SK-N-SH treated with all-trans-retinoic acid at 6 μM for 48 hours (cell line): Measurements from ENCODE around the gene SERPINF2.
"Not testable (repeated sequence)": the region's sequence is repeated elsewhere in the genome, so short reads cannot be mapped to it uniquely, and the experiment has no call there.

Experiments
- ATAC-seq: fragments of 200-7000 bp; cut with Tn5 transposase; 3 replicates; pipeline ENCODE4 v1.9.1; 2020; ENCODE audit warnings: mild to moderate bottlenecking, moderate library complexity
- CSDC2 ChIP-seq: fragments of 250-450 bp; sonication (Bioruptor Pico); IDR thresholded peaks from 2 replicates; pipeline ENCODE4 v1.5.0; 2020; ENCODE audit warnings: mild to moderate bottlenecking, moderate library complexity
- ESRRG ChIP-seq: fragments of 250-450 bp; sonication (Bioruptor Pico); IDR thresholded peaks from 2 replicates; pipeline ENCODE4 v1.6.1; 2021; ENCODE audit warnings: mild to moderate bottlenecking
- GLIS3 ChIP-seq: fragments of 250-450 bp; sonication (Bioruptor Pico); IDR thresholded peaks from 2 replicates; pipeline ENCODE4 v1.5.0; 2020; ENCODE audit warnings: mild to moderate bottlenecking, moderate library complexity
- ISL1 ChIP-seq: fragments of 250-450 bp; sonication (Bioruptor Pico); IDR thresholded peaks from 2 replicates; pipeline ENCODE4 v2.1.2; 2022; ENCODE audit warnings: mild to moderate bottlenecking, moderate library complexity
- PPARA ChIP-seq: fragments of 250-450 bp; sonication (Bioruptor Pico); IDR thresholded peaks from 2 replicates; pipeline ENCODE4 v1.5.0; 2020; ENCODE audit warnings: mild to moderate bottlenecking, borderline replicate concordance
- RARB ChIP-seq: fragments of 250-450 bp; sonication (Bioruptor Pico); IDR thresholded peaks from 2 replicates; pipeline ENCODE4 v1.8.0; 2021; ENCODE audit warnings: mild to moderate bottlenecking, moderate library complexity
- ZFP3 ChIP-seq: fragments of 250-450 bp; sonication (Bioruptor Pico); IDR thresholded peaks from 2 replicates; pipeline ENCODE4 v1.5.0; 2020; ENCODE audit warnings: mild to moderate bottlenecking, moderate library complexity
- ZFP30 ChIP-seq: fragments of 450-650 bp; formaldehyde crosslinking; IDR thresholded peaks from 2 replicates; pipeline ENCODE4 v1.5.0; 2022; ENCODE audit warnings: mild to moderate bottlenecking, moderate library complexity
- ZNF70 ChIP-seq: fragments of 450-650 bp; formaldehyde crosslinking; IDR thresholded peaks from 2 replicates; pipeline ENCODE4 v1.5.0; 2020; ENCODE audit warnings: mild to moderate bottlenecking, moderate library complexity
- ZNF8 ChIP-seq: fragments of 450-650 bp; formaldehyde crosslinking; IDR thresholded peaks from 2 replicates; pipeline ENCODE4 v1.5.0; 2020; ENCODE audit warnings: mild to moderate bottlenecking, moderate library complexity
- TF ChIP-seq, protein P1 (sequence below): fragments of 250-450 bp; sonication (Bioruptor Pico); IDR thresholded peaks from 2 replicates; pipeline ENCODE4 v1.5.1; 2021; ENCODE audit warnings: mild to moderate bottlenecking, moderate library complexity
- TF ChIP-seq, protein P2 (sequence below): fragments of 250-450 bp; sonication (Bioruptor Pico); IDR thresholded peaks from 2 replicates; pipeline ENCODE4 v1.8.0; 2020; ENCODE audit warnings: mild to moderate bottlenecking, moderate library complexity, borderline replicate concordance
- TF ChIP-seq, protein P3 (sequence below): fragments of 250-450 bp; sonication (Bioruptor Pico); IDR thresholded peaks from 2 replicates; pipeline ENCODE4 v1.8.0; 2021; ENCODE audit warnings: low read depth, mild to moderate bottlenecking, moderate library complexity, borderline replicate concordance
- TF ChIP-seq, protein P4 (sequence below): fragments of 250-450 bp; sonication (Bioruptor Pico); IDR thresholded peaks from 2 replicates; pipeline ENCODE4 v1.5.1; 2020; ENCODE audit warnings: low read depth, mild to moderate bottlenecking, moderate library complexity

The SERPINF2 gene

DNA sequence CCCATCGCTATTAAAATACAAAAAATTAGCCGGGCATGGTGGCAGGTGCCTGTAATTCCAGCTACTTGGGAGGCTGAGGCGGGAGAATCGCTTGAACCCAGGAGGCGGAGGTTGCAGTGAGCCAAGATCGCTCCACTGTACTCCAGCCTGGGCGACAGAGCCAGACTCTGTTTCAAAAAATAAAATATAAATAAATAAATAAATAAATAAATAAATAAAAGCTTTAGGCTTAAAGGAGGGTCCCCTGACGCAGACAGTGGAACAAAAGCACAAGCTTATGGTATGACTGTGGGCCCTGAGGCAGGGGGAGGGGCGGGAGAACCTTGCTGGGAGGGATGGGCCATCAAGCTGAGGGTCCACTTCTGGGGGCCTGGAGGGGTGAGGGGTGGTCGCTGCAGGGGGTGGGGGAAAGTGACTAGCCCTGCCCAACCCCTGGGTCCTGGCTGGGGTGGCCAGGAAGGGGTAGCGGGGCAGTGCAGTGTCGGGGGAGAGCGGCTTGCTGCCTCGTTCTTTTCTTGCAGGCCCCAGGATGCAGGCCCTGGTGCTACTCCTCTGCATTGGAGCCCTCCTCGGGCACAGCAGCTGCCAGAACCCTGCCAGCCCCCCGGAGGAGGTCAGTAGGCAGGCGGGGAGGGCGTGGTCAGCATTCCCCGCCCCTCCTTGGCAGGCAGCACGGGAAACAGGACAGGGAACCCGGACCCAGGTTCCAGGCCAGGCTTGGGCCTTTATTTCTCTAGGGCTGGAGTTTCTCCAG, 23.9 kb downstream of the SERPINF2 start:
- TF ChIP-seq ZFP30 (CRISPR knock-in tag): no peak
- TF ChIP-seq ZNF70 (CRISPR knock-in tag): no peak
- ATAC-seq: no peak

DNA sequence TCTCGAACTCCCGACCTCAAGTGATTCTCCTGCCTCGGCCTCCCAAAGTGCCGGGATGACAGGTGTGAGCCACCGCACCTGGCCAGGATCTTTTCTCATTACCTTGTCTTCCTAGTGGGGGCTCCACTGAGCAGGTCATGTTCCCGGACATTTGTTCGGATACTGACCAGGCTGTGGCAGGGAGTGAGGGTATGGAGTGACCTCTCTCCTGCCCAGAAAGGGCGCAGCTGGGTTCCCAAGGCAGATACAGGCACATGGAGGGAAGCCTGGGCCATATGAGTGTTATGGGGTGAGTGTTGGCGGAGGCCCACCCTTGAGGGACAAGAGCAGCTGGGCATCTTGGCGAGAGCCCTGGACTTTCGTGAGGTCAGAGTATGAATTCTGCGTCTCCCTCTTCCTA, 24.7 kb downstream of the SERPINF2 start:
- no peak for ATAC-seq
- TF ChIP-seq ZNF70 (CRISPR knock-in tag): no peak
- TF ChIP-seq, protein P1, sequence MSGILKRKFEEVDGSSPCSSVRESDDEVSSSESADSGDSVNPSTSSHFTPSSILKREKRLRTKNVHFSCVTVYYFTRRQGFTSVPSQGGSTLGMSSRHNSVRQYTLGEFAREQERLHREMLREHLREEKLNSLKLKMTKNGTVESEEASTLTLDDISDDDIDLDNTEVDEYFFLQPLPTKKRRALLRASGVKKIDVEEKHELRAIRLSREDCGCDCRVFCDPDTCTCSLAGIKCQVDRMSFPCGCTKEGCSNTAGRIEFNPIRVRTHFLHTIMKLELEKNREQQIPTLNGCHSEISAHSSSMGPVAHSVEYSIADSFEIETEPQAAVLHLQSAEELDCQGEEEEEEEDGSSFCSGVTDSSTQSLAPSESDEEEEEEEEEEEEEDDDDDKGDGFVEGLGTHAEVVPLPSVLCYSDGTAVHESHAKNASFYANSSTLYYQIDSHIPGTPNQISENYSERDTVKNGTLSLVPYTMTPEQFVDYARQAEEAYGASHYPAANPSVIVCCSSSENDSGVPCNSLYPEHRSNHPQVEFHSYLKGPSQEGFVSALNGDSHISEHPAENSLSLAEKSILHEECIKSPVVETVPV (CRISPR knock-in tag): no peak
- no peak for TF ChIP-seq CSDC2 (CRISPR knock-in tag)
- TF ChIP-seq ISL1 (CRISPR knock-in tag): no peak
- TF ChIP-seq, protein P2, sequence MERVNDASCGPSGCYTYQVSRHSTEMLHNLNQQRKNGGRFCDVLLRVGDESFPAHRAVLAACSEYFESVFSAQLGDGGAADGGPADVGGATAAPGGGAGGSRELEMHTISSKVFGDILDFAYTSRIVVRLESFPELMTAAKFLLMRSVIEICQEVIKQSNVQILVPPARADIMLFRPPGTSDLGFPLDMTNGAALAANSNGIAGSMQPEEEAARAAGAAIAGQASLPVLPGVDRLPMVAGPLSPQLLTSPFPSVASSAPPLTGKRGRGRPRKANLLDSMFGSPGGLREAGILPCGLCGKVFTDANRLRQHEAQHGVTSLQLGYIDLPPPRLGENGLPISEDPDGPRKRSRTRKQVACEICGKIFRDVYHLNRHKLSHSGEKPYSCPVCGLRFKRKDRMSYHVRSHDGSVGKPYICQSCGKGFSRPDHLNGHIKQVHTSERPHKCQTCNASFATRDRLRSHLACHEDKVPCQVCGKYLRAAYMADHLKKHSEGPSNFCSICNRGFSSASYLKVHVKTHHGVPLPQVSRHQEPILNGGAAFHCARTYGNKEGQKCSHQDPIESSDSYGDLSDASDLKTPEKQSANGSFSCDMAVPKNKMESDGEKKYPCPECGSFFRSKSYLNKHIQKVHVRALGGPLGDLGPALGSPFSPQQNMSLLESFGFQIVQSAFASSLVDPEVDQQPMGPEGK (CRISPR knock-in tag): no peak
- TF ChIP-seq RARB (CRISPR knock-in tag): no peak
- no peak for TF ChIP-seq PPARA (CRISPR knock-in tag)
- TF ChIP-seq ZFP3 (CRISPR knock-in tag): no peak
- TF ChIP-seq, all 23 proteins: peak for 0

DNA sequence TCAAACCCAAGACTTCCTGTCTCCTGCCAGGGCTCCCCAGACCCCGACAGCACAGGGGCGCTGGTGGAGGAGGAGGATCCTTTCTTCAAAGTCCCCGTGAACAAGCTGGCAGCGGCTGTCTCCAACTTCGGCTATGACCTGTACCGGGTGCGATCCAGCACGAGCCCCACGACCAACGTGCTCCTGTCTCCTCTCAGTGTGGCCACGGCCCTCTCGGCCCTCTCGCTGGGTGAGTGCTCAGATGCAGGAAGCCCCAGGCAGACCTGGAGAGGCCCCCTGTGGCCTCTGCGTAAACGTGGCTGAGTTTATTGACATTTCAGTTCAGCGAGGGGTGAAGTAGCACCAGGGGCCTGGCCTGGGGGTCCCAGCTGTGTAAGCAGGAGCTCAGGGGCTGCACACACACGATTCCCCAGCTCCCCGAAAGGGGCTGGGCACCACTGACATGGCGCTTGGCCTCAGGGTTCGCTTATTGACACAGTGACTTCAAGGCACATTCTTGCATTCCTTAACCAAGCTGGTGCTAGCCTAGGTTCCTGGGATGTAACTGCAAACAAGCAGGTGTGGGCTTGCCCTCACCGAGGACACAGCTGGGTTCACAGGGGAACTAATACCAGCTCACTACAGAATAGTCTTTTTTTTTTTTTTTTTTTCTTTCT, 27.3 kb downstream of the SERPINF2 start:
- TF ChIP-seq, protein P3, sequence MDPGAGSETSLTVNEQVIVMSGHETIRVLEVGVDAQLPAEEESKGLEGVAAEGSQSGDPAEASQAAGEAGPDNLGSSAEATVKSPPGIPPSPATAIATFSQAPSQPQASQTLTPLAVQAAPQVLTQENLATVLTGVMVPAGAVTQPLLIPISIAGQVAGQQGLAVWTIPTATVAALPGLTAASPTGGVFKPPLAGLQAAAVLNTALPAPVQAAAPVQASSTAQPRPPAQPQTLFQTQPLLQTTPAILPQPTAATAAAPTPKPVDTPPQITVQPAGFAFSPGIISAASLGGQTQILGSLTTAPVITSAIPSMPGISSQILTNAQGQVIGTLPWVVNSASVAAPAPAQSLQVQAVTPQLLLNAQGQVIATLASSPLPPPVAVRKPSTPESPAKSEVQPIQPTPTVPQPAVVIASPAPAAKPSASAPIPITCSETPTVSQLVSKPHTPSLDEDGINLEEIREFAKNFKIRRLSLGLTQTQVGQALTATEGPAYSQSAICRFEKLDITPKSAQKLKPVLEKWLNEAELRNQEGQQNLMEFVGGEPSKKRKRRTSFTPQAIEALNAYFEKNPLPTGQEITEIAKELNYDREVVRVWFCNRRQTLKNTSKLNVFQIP (CRISPR knock-in tag): no peak
- TF ChIP-seq ZNF8 (CRISPR knock-in tag): no peak
- TF ChIP-seq GLIS3 (CRISPR knock-in tag): no peak
- no peak for TF ChIP-seq ESRRG (CRISPR knock-in tag)
- TF ChIP-seq, protein P4, sequence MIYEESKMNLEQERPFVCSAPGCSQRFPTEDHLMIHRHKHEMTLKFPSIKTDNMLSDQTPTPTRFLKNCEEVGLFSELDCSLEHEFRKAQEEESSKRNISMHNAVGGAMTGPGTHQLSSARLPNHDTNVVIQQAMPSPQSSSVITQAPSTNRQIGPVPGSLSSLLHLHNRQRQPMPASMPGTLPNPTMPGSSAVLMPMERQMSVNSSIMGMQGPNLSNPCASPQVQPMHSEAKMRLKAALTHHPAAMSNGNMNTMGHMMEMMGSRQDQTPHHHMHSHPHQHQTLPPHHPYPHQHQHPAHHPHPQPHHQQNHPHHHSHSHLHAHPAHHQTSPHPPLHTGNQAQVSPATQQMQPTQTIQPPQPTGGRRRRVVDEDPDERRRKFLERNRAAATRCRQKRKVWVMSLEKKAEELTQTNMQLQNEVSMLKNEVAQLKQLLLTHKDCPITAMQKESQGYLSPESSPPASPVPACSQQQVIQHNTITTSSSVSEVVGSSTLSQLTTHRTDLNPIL: no peak
- ATAC-seq: no peak

DNA sequence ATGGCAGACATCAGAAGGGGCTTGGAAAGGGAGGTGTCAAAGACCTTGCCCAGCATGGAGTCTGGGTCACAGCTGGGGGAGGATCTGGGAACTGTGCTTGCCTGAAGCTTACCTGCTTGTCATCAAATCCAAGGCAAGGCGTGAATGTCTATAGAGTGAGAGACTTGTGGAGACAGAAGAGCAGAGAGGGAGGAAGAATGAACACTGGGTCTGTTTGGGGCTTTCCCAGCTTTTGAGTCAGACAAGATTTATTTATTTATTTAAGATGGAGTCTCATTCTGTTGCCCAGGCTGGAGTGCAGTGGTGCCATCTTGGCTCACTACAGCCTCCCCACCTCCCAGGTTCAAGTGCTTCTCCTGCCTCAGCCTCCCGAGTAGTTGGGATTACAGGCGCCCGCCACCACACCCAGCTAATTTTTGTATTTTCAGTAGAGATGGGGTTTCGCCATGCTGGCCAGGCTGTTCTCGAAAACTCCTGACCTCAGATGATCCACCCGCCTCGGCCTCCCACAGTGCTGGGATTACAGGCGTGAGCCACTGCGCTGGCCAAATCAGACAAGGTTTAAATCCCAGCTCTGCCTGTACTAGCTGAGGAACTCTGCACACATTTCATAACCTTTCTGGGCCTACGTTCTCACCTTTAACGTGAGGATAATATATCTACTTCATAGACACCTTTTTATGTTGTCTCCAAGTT, 30.5 kb downstream of the SERPINF2 start:
- ATAC-seq: not testable (repeated sequence)

DNA sequence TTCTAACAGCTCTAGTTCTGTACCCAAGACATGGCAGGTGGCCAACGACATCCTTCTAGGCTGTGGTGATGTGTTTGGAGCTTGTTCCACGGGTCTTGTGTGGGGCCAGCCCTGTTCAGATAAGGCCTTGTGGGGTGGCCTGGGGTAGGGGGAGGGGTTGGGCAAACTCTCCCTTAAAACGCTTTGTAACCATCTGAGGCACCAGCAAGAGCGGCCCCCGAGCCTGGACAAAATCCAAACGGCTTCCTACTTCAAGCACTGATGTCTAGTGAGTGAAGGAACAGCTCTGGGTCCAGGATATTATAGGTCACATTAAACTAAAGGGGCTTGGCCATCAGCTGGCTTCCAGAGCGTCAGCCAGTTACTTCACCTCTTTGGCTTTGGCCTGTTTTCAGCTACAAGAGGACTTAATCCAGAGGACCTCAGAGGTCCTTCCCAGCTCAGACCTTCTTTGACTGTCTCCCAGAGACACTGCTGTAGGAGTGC, 31.1 kb downstream of the SERPINF2 start:
- ATAC-seq: no peak
- TF ChIP-seq ZFP30 (CRISPR knock-in tag): no peak
- no peak for TF ChIP-seq ZFP3 (CRISPR knock-in tag)
- TF ChIP-seq, protein P3 (CRISPR knock-in tag): no peak
- TF ChIP-seq ISL1 (CRISPR knock-in tag): no peak
- no peak for TF ChIP-seq GLIS3 (CRISPR knock-in tag)
- no peak for TF ChIP-seq ZNF70 (CRISPR knock-in tag)
- no peak for TF ChIP-seq ZNF8 (CRISPR knock-in tag)
